HAP-1 (cell line): ENCODE results near the gene CNTNAP2.
"Not testable (repeated sequence)": the region's sequence is repeated elsewhere in the genome, so short reads cannot be mapped to it uniquely, and the experiment has no call there.

Experiments
- DNase-seq, 2 experiments: peaks; one replicate each; pipeline ENCODE4 v3.0.0-alpha.2; 2016 to 2020; ENCODE audit warnings: low spot score in 2 of 2
- H3K27me3 ChIP-seq: fragments of 250-450 bp; sonication (Bioruptor Pico); 2 replicates; pipeline ENCODE4 v1.5.1; 2020; ENCODE audit warnings: low read depth, mild to moderate bottlenecking, moderate library complexity
- H3K36me3 ChIP-seq: fragments of 250-450 bp; sonication (Bioruptor Pico); replicated peaks from 2 replicates; pipeline ENCODE4 v1.5.1; 2020; ENCODE audit warnings: mild to moderate bottlenecking
- H3K4me1 ChIP-seq: fragments of 250-450 bp; sonication (Bioruptor Pico); 2 replicates; pipeline ENCODE4 v1.5.1; 2020; ENCODE audit warnings: mild to moderate bottlenecking
- H3K4me3 ChIP-seq: fragments of 250-450 bp; sonication (Bioruptor Pico); 2 replicates; pipeline ENCODE4 v1.5.1; 2020; ENCODE audit warnings: mild to moderate bottlenecking, moderate library complexity
- H3K9me3 ChIP-seq: fragments of 250-450 bp; sonication (Bioruptor Pico); 2 replicates; pipeline ENCODE4 v1.5.1; 2020; ENCODE audit warnings: mild to moderate bottlenecking, moderate library complexity
- in situ Hi-C: fragments of 300-500 bp; cut with MboI; formaldehyde crosslinking; loops from 3 replicates; pipeline ENCODE4 v1.14.3; 2020; ENCODE audit warnings: low sequenced_read_pairs, inconsistent platforms, mixed read lengths

CNTNAP2 gene

GRCh38 chr7:146875981-146876380 lies 759.4 kb downstream of the CNTNAP2 start:
- in situ Hi-C loops, result no loop called here
- no peak overlapping the region for H3K4me3 ChIP-seq
- H3K36me3 ChIP-seq, result no peaks in the 10 kb centered on the region
- H3K9me3 ChIP-seq, result no peaks in the 10 kb centered on the region
- peaks cover 18% of the 10 kb centered on the region for H3K4me1 ChIP-seq
- H3K27me3 ChIP-seq, result no peaks in the 10 kb centered on the region
- DNase-seq, result no peak

- Histone ChIP-seq H3K27me3 (no peaks in the 10 kb centered on the region), H3K4me3 (no peak overlapping the region), H3K36me3 (no peaks in the 10 kb centered on the region), H3K4me1 (peaks cover 18% of the 10 kb centered on the region), H3K9me3 (no peaks in the 10 kb centered on the region)
- DNase-seq, result no peak
- in situ Hi-C loops, result no loop called here
Measured at GRCh38 chr7:146876411-146876810, 759.8 kb downstream of the CNTNAP2 start.

DNA sequence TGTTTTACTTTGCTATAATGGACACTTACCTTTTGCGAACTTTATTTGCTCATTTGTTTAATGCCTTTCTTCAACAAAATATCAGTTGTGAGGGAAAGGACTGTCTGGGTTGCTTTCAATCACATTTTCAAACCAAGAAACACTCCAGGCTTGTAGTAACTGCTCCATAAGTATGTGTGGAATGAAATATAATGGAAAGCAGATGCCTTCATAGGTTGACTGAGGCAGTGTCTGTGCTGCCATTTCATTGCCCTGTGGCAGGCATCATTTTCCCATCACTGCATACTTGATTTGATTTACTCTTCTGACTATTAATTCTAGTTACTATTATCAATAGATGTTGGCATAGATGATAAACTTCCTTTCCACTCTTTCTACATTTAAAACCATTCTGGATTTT lies 762.3 kb downstream of the CNTNAP2 start:
- Histone ChIP-seq H3K36me3 (no peaks in the 10 kb centered on the region), H3K4me3 (no peak overlapping the region), H3K9me3 (no peaks in the 10 kb centered on the region), H3K27me3 (no peaks in the 10 kb centered on the region), H3K4me1 (peaks cover 18% of the 10 kb centered on the region)
- no peak for DNase-seq
- in situ Hi-C loops, result no loop called here

DNA sequence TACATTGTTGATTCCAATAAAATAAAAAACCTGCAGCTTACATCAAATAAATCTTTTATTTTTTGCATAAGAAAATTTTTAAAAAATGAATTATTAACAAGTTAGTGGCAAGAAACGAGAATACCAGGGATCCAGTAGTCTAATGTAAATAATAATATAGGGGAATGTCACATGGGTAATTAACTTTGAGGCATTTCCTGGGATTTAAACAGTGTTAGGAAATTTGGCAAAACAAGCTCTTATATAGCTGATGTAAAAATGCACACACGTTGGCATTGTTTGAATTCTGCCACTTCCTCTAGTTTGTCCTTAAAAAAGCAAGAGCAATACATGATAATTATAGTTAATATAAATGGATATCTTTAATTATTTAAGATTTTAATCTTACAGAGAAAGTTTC lies 768.6 kb downstream of the CNTNAP2 start:
- H3K9me3 ChIP-seq, result no peaks in the 10 kb centered on the region
- no peak for DNase-seq
- no peaks in the 10 kb centered on the region for H3K27me3 ChIP-seq
- in situ Hi-C loops, result no loop called here
- H3K4me1 ChIP-seq, result no peaks in the 10 kb centered on the region
- no peaks in the 10 kb centered on the region for H3K36me3 ChIP-seq
- H3K4me3 ChIP-seq, result no peak overlapping the region

DNA sequence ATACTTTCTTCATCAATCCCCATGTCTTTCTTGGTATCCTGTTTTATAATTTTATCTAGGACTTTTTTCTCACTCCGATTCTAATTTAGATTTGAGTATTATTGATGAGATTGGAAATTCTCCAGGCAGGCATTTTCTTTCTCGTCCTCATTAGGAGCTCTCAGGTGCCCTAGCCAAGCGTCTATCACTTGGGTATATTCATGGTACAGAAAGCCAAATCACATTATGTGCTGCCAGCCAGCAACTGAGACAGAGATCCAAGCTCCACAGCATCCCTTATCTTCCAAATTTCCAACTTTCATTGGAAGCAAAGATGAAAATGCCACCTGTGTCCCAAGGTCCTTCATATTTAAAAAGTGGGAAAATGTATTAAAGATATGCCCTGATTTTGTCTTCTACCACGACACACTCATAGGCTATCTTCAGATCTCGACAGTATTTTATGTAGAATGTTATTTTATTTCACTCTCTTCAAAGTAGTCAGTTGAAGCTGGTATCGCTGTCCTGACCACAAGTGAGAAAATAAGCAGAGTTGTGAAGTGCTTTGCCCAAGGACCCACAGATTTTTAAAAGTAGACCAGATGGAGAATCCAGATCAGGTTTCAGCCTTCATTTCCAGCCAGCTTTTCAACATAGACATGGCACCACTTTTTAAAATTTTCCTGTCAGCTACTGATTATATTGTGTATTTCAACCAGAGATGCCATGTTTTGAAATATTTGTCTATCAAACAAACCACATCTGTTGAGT lies 773.4 kb downstream of the CNTNAP2 start:
- Histone ChIP-seq H3K4me1 (no peaks in the 10 kb centered on the region), H3K9me3 (no peaks in the 10 kb centered on the region), H3K36me3 (no peaks in the 10 kb centered on the region), H3K27me3 (no peaks in the 10 kb centered on the region), H3K4me3 (no peak overlapping the region)
- in situ Hi-C loops, result no loop called here
- no peak for DNase-seq

DNA sequence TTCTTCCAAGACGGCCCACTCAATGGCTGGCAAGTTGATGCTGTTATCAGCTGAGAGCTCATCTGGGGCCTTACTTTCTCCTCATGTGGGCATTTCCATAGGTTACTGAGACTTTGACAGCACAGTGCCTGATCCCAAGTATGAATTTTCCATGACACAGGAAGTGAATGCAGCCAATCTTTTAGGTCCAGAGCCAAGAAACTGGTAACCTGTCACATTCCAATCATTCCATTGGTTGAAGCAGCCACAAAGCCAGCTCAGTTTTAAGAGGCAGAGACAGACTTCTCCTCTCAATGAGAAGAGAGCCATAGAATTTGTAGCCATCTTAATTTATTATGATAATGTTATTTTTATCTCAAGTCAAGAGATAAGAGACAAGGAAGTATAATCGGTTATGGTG lies 775.5 kb downstream of the CNTNAP2 start:
- no peak for DNase-seq
- Histone ChIP-seq H3K27me3 (no peaks in the 10 kb centered on the region), H3K9me3 (no peaks in the 10 kb centered on the region), H3K4me3 (no peak overlapping the region), H3K36me3 (no peaks in the 10 kb centered on the region), H3K4me1 (no peaks in the 10 kb centered on the region)
- in situ Hi-C loops, result no loop called here

- Histone ChIP-seq H3K4me3 (no peak overlapping the region), H3K9me3 (no peaks in the 10 kb centered on the region), H3K36me3 (no peaks in the 10 kb centered on the region), H3K4me1 (no peaks in the 10 kb centered on the region), H3K27me3 (no peaks in the 10 kb centered on the region)
- in situ Hi-C loops, result no loop called here
- DNase-seq, result no peak
Measured at GRCh38 chr7:146894927-146895326, 778.3 kb downstream of the CNTNAP2 start.

GRCh38 chr7:146902266-146902665 lies 785.7 kb downstream of the CNTNAP2 start:
- no peak for DNase-seq
- no peaks in the 10 kb centered on the region for H3K27me3 ChIP-seq
- H3K4me1 ChIP-seq, result no peaks in the 10 kb centered on the region
- no peak overlapping the region for H3K4me3 ChIP-seq
- no peaks in the 10 kb centered on the region for H3K9me3 ChIP-seq
- in situ Hi-C loops, result no loop called here
- H3K36me3 ChIP-seq, result no peaks in the 10 kb centered on the region

DNA sequence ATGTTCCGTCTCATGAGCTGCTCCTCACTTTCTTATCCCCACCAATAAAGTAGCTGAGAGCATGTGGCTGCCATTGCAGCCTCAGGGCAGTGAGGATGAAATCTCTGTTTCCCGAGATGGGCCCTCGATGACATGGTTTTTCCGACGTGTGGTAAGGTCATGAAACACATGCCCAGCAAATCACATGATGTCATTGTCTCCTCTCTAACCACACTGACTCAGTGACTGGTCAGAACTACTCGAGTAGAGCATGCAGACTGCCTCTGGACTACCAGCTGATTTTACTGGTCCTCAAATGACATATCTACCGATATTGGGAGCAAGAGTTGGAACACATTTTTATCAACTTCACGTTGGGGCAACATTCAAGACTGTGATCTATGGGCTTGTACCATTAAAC lies 786.1 kb downstream of the CNTNAP2 start:
- no peak overlapping the region for H3K4me3 ChIP-seq
- H3K9me3 ChIP-seq, result no peaks in the 10 kb centered on the region
- no peaks in the 10 kb centered on the region for H3K4me1 ChIP-seq
- no peaks in the 10 kb centered on the region for H3K36me3 ChIP-seq
- in situ Hi-C loops, result no loop called here
- no peaks in the 10 kb centered on the region for H3K27me3 ChIP-seq
- no peak for DNase-seq

DNA sequence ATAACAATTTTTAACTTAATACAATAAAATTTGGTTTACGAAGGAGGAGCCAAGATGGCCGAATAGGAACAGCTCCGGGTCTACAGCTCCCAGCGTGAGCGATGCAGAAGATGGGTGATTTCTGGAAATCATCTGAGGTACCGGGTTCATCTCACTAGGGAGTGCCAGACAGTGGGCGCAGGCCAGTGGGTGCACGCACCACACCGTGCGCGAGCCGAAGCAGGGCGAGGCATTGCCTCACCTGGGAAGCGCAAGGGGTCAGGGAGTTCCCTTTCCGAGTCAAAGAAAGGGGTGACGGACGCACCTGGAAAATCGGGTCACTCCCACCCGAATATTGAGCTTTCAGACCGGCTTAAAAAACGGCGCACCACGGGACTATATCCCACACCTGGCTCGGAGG lies 789.1 kb downstream of the CNTNAP2 start:
- H3K4me1 ChIP-seq, H3K9me3 ChIP-seq, H3K27me3 ChIP-seq, H3K4me3 ChIP-seq, H3K36me3 ChIP-seq, DNase-seq, in situ Hi-C loops: not testable (repeated sequence)

DNA sequence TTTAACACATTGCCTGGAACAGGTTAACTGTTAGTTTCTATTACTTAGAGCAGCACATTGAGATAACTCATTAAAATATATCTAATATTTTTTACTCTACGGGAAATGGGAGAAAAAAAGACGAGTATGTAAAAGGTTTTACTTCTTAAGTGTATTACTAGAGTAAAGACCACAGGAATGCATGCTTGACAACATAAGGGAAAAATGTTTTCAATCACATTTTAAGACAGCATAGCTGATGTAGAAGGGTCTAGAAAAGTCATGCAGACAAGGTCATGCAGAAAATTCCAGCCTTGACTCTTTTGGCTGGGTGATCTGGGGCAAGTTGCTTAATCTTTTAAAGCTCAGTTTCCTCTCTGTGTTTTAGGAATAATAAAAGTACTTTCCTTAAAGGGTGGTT lies 806.2 kb downstream of the CNTNAP2 start:
- H3K9me3 ChIP-seq, result no peaks in the 10 kb centered on the region
- no peaks in the 10 kb centered on the region for H3K36me3 ChIP-seq
- no peak overlapping the region for H3K4me3 ChIP-seq
- no peaks in the 10 kb centered on the region for H3K4me1 ChIP-seq
- no peaks in the 10 kb centered on the region for H3K27me3 ChIP-seq
- in situ Hi-C loops, result no loop called here
- no peak for DNase-seq

DNA sequence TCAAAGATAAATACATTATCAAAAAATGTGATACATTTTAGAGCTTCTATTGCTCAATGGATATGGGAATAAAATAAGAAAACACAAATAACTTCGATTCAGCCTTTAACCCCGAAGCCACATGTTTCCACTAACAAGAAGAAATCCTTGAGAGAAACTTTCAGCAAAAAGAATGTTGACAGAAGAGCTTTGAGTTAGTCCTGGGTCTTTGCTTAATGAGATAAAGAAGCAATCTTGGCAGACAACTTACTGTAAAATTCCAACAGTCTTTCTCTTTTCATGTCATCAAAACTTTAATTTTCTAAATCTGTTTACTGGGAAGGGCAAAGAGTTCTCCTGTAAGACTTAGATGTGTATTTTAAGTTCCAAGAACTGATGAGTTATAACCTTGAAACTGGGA lies 810.2 kb downstream of the CNTNAP2 start:
- no peaks in the 10 kb centered on the region for H3K9me3 ChIP-seq
- DNase-seq, result no peak
- H3K27me3 ChIP-seq, result no peaks in the 10 kb centered on the region
- in situ Hi-C loops, result no loop called here
- H3K36me3 ChIP-seq, result no peaks in the 10 kb centered on the region
- H3K4me1 ChIP-seq, result no peaks in the 10 kb centered on the region
- H3K4me3 ChIP-seq, result no peak overlapping the region

DNA sequence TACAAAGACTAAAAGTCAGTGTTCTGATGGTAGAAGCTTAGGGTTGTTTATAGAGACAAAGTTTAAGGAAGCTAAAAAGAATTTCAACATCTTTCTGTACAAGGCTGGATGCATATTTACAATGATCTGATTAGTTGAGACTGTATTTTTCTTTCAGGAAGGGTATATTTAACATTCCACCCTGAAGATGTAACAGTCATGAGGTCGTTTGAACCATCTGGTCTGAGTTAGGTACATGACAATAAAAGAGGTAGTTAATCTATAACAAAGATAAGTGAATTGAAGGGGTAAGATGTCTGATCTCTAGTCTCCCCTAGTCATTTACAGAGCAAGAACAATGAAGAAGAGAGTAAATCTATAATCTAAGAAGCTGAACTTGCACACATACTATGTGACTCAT lies 821.2 kb downstream of the CNTNAP2 start:
- Histone ChIP-seq H3K4me3 (no peak overlapping the region), H3K27me3 (no peaks in the 10 kb centered on the region), H3K9me3 (no peaks in the 10 kb centered on the region), H3K36me3 (no peaks in the 10 kb centered on the region), H3K4me1 (no peaks in the 10 kb centered on the region)
- in situ Hi-C loops, result no loop called here
- DNase-seq, result no peak

GRCh38 chr7:146943483-146943882 lies 826.9 kb downstream of the CNTNAP2 start:
- Histone ChIP-seq H3K27me3 (no peaks in the 10 kb centered on the region), H3K9me3 (no peaks in the 10 kb centered on the region), H3K36me3 (no peaks in the 10 kb centered on the region), H3K4me1 (no peaks in the 10 kb centered on the region), H3K4me3 (no peak overlapping the region)
- no peak for DNase-seq
- in situ Hi-C loops, result no loop called here

GRCh38 chr7:146948703-146949102 lies 832.1 kb downstream of the CNTNAP2 start:
- H3K27me3 ChIP-seq, result no peaks in the 10 kb centered on the region
- H3K36me3 ChIP-seq, result no peaks in the 10 kb centered on the region
- no peak for DNase-seq
- in situ Hi-C loops, result no loop called here
- H3K9me3 ChIP-seq, result no peaks in the 10 kb centered on the region
- H3K4me3 ChIP-seq, result no peak overlapping the region
- no peaks in the 10 kb centered on the region for H3K4me1 ChIP-seq
